ENCODE data around the gene WNT9A.

The WNT9A gene

GRCh38 chr1:227909188-227909587, 38.5 kb downstream of the WNT9A start:
- no peak for DNase-seq

- DNase-seq, result no peak
Observed at GRCh38 chr1:227908359-227908758, 39.4 kb downstream of the WNT9A start.

- DNase-seq, result no peak
Observed at GRCh38 chr1:227907439-227908015, 40.2 kb downstream of the WNT9A start.

GRCh38 chr1:227906550-227907071, 41.1 kb downstream of the WNT9A start:
- DNase-seq, result no peak

GRCh38 chr1:227905573-227906487, 41.9 kb downstream of the WNT9A start:
- no peak for DNase-seq

GRCh38 chr1:227904541-227905335, 43.0 kb downstream of the WNT9A start:
- no peak for DNase-seq

- DNase-seq, result no peak
Observed at GRCh38 chr1:227903614-227904501, 43.9 kb downstream of the WNT9A start.

- DNase-seq, result no peak
Observed at GRCh38 chr1:227903061-227903521, 44.6 kb downstream of the WNT9A start.

- DNase-seq, result no peak
Observed at GRCh38 chr1:227902641-227902990, 45.1 kb downstream of the WNT9A start.

GRCh38 chr1:227901906-227902640, 45.7 kb downstream of the WNT9A start:
- no peak for DNase-seq

- DNase-seq, result no peak
Observed at GRCh38 chr1:227901239-227901905, 46.4 kb downstream of the WNT9A start.

- no peak for DNase-seq
Observed at GRCh38 chr1:227900571-227901051, 47.1 kb downstream of the WNT9A start.

GRCh38 chr1:227899820-227900449, 47.8 kb downstream of the WNT9A start:
- DNase-seq, result no peak

GRCh38 chr1:227899141-227899819, 48.5 kb downstream of the WNT9A start:
- no peak for DNase-seq

GRCh38 chr1:227898502-227899140, 49.1 kb downstream of the WNT9A start:
- DNase-seq, result no peak

GRCh38 chr1:227897704-227898438, 49.9 kb downstream of the WNT9A start:
- no peak for DNase-seq

GRCh38 chr1:227896710-227897655, 50.7 kb downstream of the WNT9A start:
- DNase-seq, result no peak
